Right atrium auricular region (tissue), 2 donors: ENCODE results near the gene NLRP5. TPM values are rescaled to one million over a fixed set of nuclear protein-coding genes. Genes with fewer than 3 reads are reported as not detected.
A peak's percentile ranks its signal among the peaks of the same experiment; 100 is the strongest.

Experiments
- DNase-seq: peaks from one replicate; pipeline ENCODE4 v3.0.0-alpha.2; 2019; ENCODE audit warnings: low spot score
- H3K27ac ChIP-seq, 2 donors: fragments of 200-600 bp; sonication (generic); 1 replicate in 1 of 2; 2 replicates in 1 of 2; pipeline ENCODE4 v1.5.1; 2016 to 2019
- H3K27me3 ChIP-seq, 2 donors: fragments of 200-600 bp; sonication (generic); one replicate each; pipeline versions ENCODE4 v1.5.1 to v1.6.0; 2017 to 2019
- H3K36me3 ChIP-seq: fragments of 200-600 bp; sonication (generic); one replicate; pipeline ENCODE4 v1.5.1; 2016
- H3K4me1 ChIP-seq, 2 donors: fragments of 200-600 bp; sonication (generic); one replicate each; pipeline versions ENCODE4 v1.5.1 to v1.6.0; 2017 to 2019
- H3K4me3 ChIP-seq, 2 donors: fragments of 200-600 bp; sonication (generic); 1 replicate in 1 of 2; 2 replicates in 1 of 2; pipeline ENCODE4 v1.5.1; 2017 to 2019; ENCODE audit warnings: mild to moderate bottlenecking in 1 of 2, moderate library complexity in 1 of 2
- H3K9me3 ChIP-seq, 2 donors: fragments of 200-600 bp; sonication (generic); one replicate each; pipeline ENCODE4 v1.5.1; 2019
- total RNA-seq, 2 donors: library from RNA; depleted of rRNA; stranded (reverse); fragments of >200 nt; gene quantifications; one replicate each; pipeline ENCODE4 v1.1.0, GENCODE V29; 2016
- TF ChIP-seq, protein P1 (sequence below), 2 donors: fragments of 200-600 bp; sonication (generic); IDR thresholded peaks; one replicate each; pipeline ENCODE4 v1.5.1; 2019; ENCODE audit warnings: antibody characterized with exemption in 2 of 2

NLRP5 gene
- total RNA-seq, 2 donors from 2014 or later: not detected

DNA sequence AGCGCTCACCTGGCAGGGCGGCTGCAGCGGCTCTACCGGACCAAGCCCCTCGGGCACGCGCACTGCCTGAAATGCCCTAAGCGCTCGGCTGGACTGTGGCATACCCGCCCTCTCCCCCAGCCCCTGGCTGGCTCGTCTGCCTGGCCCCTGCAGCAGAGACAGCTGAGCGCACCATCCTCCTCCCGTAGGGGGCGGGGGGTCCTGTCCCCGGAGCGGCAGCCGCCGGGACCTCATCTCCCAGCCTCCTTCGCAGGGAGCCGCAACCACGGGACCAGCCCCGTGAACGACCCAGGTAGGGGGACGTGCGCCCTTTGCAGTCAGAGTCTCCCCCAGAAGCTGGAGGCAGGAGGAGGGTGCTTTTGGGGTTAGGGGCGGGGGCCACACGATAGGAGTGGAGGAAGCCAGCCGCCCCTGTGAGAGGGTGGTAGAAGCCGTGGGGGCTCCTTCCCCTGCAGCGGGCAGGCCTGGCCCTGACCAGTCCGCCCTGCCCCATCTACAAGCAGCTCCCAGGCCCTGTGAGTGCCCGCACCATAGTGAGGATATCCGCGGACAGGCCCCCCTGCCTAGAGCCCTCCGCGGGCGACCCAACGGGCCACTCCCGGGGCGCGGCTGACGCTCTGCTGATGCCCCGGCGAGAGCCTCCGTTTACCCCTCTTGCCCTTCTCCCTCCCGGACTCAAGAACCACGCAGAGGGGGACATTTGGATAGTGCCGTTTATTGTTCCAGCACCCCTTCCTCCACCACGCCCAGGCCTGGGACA is 100.3 kb downstream of the NLRP5 start:
- Histone ChIP-seq H3K9me3 (no peaks in the 10 kb centered on the region), H3K36me3 (peaks cover 6% of the 10 kb centered on the region), H3K27me3 (no peaks in the 10 kb centered on the region), H3K27ac (no peak overlapping the region), H3K4me3 (no peak overlapping the region), H3K4me1 (peaks cover 0 to 24% of the 10 kb centered on the region in 2 donors)
- DNase-seq: no peak
- TF ChIP-seq, protein P1, sequence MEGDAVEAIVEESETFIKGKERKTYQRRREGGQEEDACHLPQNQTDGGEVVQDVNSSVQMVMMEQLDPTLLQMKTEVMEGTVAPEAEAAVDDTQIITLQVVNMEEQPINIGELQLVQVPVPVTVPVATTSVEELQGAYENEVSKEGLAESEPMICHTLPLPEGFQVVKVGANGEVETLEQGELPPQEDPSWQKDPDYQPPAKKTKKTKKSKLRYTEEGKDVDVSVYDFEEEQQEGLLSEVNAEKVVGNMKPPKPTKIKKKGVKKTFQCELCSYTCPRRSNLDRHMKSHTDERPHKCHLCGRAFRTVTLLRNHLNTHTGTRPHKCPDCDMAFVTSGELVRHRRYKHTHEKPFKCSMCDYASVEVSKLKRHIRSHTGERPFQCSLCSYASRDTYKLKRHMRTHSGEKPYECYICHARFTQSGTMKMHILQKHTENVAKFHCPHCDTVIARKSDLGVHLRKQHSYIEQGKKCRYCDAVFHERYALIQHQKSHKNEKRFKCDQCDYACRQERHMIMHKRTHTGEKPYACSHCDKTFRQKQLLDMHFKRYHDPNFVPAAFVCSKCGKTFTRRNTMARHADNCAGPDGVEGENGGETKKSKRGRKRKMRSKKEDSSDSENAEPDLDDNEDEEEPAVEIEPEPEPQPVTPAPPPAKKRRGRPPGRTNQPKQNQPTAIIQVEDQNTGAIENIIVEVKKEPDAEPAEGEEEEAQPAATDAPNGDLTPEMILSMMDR (IDR thresholded peaks at IDR 0.05): no peak

DNA sequence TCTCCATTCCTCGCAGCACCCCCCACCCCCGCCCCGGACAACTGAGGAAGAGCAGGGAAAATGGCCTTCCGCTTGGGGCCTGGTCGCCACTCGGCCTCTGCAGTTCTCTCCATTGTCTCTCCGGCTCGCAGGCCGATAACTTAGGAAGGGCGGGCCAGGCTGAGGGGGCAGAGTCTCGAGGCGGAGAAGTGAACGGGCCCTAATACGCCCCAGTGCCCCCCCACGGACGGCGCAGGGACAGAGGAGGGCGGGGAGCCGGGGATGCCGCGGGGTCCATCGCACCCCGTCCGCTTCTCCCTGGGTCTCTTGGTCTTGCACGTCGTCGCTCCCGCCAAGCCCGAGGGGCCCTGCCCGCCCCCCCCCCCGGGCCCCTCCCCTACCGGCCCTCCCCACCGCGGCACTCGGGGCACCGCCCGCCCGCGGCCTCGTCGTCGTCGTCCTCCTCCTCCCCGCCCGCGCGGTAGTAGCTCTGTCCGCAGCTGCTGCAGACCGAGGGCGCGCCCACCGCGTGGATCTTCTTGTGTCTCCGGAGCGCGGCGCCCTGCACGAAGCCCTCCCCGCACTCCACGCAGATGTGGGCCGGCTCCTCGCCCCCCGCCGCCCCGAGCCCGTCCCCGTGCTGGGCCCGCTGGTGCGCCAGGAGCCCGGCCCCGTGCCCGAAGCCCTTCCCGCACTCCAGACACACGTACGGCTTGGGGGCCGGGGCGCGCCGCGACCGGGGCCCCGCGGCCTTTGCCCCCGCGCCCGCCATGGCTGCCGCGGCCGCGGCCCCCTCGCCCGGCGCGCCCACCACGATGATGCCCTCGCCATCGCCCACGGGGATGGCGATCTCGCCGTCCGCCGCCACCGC is 101.3 kb downstream of the NLRP5 start:
- Histone ChIP-seq H3K4me1 (peaks cover 0 to 24% of the 10 kb centered on the region in 2 donors), H3K27me3 (no peaks in the 10 kb centered on the region), H3K27ac (no peak overlapping the region), H3K36me3 (peaks cover 6% of the 10 kb centered on the region), H3K4me3 (no peak overlapping the region), H3K9me3 (no peaks in the 10 kb centered on the region)
- no peak for DNase-seq
- TF ChIP-seq, protein P1 (IDR thresholded peaks at IDR 0.05): no peak

DNA sequence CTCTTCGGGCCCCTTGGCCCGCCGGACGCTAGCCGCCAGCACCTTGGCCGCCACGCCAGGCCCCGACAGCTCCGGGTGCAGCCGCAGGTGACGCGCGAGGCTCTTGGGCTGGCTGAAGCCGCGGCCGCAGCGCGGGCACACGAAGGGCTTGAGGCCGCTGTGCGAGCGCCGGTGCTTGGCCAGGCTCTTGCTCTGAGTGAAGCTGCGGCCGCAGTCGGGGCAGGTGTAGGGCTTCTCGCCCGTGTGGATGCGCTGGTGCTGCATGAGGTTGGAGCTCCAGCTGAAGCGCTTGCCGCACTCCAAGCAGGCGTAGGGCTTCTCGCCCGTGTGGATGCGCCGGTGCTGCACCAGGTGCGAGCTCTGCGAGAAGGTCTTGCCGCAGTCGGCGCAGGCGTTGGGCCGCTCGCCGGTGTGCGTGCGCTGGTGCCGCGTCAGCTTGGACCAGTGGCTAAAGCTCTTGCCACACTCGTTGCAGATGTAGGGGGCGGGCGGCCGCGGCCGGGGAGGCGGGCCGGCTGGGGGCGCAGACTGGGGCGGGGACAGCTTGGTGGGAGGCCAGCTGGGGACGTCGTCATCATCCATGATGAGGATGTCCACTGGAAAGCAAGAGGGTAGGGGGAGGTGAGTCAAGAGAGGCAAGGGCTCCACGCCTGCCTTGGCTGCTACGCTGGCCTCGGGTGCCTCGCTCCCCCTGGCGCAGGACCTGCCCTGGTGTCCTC is 102.1 kb downstream of the NLRP5 start:
- TF ChIP-seq, protein P1 (IDR thresholded peaks at IDR 0.05): no peak
- Histone ChIP-seq H3K36me3 (peaks cover 6% of the 10 kb centered on the region), H3K4me3 (no peak overlapping the region), H3K27me3 (no peaks in the 10 kb centered on the region), H3K9me3 (no peaks in the 10 kb centered on the region), H3K4me1 (peaks cover 0 to 24% of the 10 kb centered on the region in 2 donors), H3K27ac (no peak overlapping the region)
- DNase-seq: no peak

DNA sequence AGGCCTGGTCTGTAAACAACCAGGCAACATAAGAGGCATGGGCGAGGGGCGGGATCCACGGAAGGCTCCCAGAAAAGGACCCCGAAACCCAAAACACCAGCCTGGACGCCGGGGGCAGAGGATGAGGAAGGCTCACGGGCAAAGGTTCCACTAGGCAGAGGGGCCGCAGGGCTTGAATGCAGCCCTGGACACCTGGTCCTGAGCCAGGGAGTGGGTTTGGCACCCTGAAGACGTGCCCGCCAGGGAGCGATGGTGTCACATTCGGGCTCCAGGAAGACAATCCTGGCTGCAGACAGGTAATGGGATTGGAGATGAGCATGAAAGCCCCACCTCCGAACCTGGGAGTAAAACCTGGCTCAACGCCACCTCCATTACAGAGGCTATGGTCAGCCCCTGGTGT is 102.8 kb downstream of the NLRP5 start:
- H3K27me3 ChIP-seq: no peaks in the 10 kb centered on the region
- no peak overlapping the region for H3K4me3 ChIP-seq
- H3K9me3 ChIP-seq: no peaks in the 10 kb centered on the region
- H3K27ac ChIP-seq: peak overlapping the region in 1 of 2 donors; percentile 68
- H3K36me3 ChIP-seq: peaks cover 6% of the 10 kb centered on the region
- H3K4me1 ChIP-seq: peaks cover 0 to 24% of the 10 kb centered on the region in 2 donors
- no peak for DNase-seq
- TF ChIP-seq, protein P1 (IDR thresholded peaks at IDR 0.05): no peak

DNA sequence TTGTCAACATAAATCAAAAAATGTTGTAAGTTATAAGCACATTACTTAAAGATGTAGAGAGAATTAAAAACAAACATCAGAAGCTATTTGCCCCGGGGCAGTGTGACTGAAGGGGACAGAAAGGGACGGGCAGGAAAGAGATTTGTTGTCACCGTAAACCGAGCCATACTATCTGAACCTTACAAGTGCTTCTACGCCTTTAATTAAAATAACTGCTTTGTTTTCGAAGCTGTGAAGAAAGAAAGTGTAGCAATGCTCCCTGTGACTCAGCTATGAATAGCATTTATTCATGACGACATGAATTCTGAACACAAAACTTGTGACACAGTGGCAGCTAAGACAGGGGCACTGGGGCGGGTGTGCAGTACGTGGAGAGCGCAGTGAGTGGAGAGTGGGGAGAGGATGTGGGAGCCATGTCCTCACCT is 104.5 kb downstream of the NLRP5 start:
- H3K27ac ChIP-seq: peak overlapping the region; percentile 49 to 68
- H3K36me3 ChIP-seq: peaks cover 6% of the 10 kb centered on the region
- no peaks in the 10 kb centered on the region for H3K27me3 ChIP-seq
- H3K4me1 ChIP-seq: peaks cover 0 to 24% of the 10 kb centered on the region in 2 donors
- no peaks in the 10 kb centered on the region for H3K9me3 ChIP-seq
- TF ChIP-seq, protein P1 (IDR thresholded peaks at IDR 0.05): no peak
- no peak overlapping the region for H3K4me3 ChIP-seq
- no peak for DNase-seq
